NCI-H187 treated with DMSO at 0.1 percent for 48 hours (cell line): ENCODE data around the gene EPB41L4A.

ENCODE experiments used
- DNase-seq: peaks from one replicate; lab custom pipeline; 2025; lab: John Stamatoyannopoulos, UW

EPB41L4A gene

GRCh38 chr5:112353678-112354077, 65.4 kb downstream of the EPB41L4A start:
- no peak for DNase-seq

- DNase-seq = no peak
Measured at GRCh38 chr5:112351225-112351624, 67.9 kb downstream of the EPB41L4A start.

GRCh38 chr5:112350626-112351025, 68.5 kb downstream of the EPB41L4A start:
- no peak for DNase-seq

- DNase-seq = no peak
Measured at GRCh38 chr5:112349371-112349770, 69.7 kb downstream of the EPB41L4A start.

- no peak for DNase-seq
Measured at GRCh38 chr5:112348915-112349314, 70.2 kb downstream of the EPB41L4A start.

- DNase-seq = no peak
Measured at GRCh38 chr5:112348387-112348786, 70.7 kb downstream of the EPB41L4A start.

- no peak for DNase-seq
Measured at GRCh38 chr5:112346411-112347044, 72.5 kb downstream of the EPB41L4A start.

- no peak for DNase-seq
Measured at GRCh38 chr5:112344540-112344939, 74.5 kb downstream of the EPB41L4A start.

- no peak for DNase-seq
Measured at GRCh38 chr5:112342389-112342788, 76.7 kb downstream of the EPB41L4A start.

GRCh38 chr5:112339761-112340160, 79.3 kb downstream of the EPB41L4A start:
- DNase-seq = no peak

- no peak for DNase-seq
Measured at GRCh38 chr5:112338681-112339337, 80.3 kb downstream of the EPB41L4A start.

- no peak for DNase-seq
Measured at GRCh38 chr5:112333331-112333781, 85.7 kb downstream of the EPB41L4A start.

- no peak for DNase-seq
Measured at GRCh38 chr5:112331892-112332291, 87.2 kb downstream of the EPB41L4A start.

GRCh38 chr5:112329419-112330090, 89.5 kb downstream of the EPB41L4A start:
- no peak for DNase-seq

GRCh38 chr5:112323166-112323565, 95.9 kb downstream of the EPB41L4A start:
- DNase-seq = no peak

GRCh38 chr5:112320408-112320807, 98.7 kb downstream of the EPB41L4A start:
- DNase-seq = no peak

- DNase-seq = no peak
Measured at GRCh38 chr5:112318346-112318745, 100.7 kb downstream of the EPB41L4A start.

- DNase-seq = no peak
Measured at GRCh38 chr5:112317866-112318265, 101.2 kb downstream of the EPB41L4A start.

- DNase-seq = no peak
Measured at GRCh38 chr5:112316731-112317130, 102.3 kb downstream of the EPB41L4A start.

- DNase-seq = no peak
Measured at GRCh38 chr5:112316006-112316405, 103.1 kb downstream of the EPB41L4A start.

- DNase-seq = no peak
Measured at GRCh38 chr5:112312295-112313275, 106.5 kb downstream of the EPB41L4A start.

GRCh38 chr5:112310746-112311145, 108.3 kb downstream of the EPB41L4A start:
- DNase-seq = no peak
